Left renal pelvis (tissue), 4 donors: ENCODE measurements around the gene NDC1. TPM values are rescaled to one million over a fixed set of nuclear protein-coding genes. Genes with fewer than 3 reads are reported as not detected.

Experiments
- polyA plus RNA-seq, 4 donors: library from polyadenylated mRNA; unstranded; fragments of 120-200 nt; gene quantifications; one replicate each; pipeline ENCODE4 v1.2.1, GENCODE V29; 2013; ENCODE audit not compliant: insufficient read length in 4 of 4

Gene NDC1
- polyA plus RNA-seq, 4 donors, result 24.3 to 35.0 (median 29.7) TPM

Other genes starting within 250 kb of the NDC1 start
- 1 to 10 TPM in 3 of 4 donors, under 1 TPM in 1; 0.29 to 3.1 (median 2.3) TPM for gene GLIS1, start 99.1 kb downstream of the NDC1 start, polyA plus RNA-seq
- gene YIPF1, start 51.5 kb upstream of the NDC1 start, polyA plus RNA-seq, result 10 to 100 TPM; 18.1 to 37.3 (median 35.2) TPM
- gene DIO1, start 55.9 kb upstream of the NDC1 start, polyA plus RNA-seq, result 1 to 10 TPM in 3 of 4 donors, under 1 TPM in 1; 0.50 to 9.7 (median 4.6) TPM
- 10 to 100 TPM; 40.4 to 59.8 (median 50.3) TPM for gene IFT25, start 107.4 kb upstream of the NDC1 start, polyA plus RNA-seq
- 10 to 100 TPM; 34.9 to 45.8 (median 43.5) TPM for gene LRRC42, start 108.1 kb upstream of the NDC1 start, polyA plus RNA-seq
- gene LDLRAD1, start 179.9 kb upstream of the NDC1 start, polyA plus RNA-seq, result under 1 TPM in 2 of 4 donors, not detected in 2; 0.09 to 0.10 TPM
- 100 to 1,000 TPM; 290 to 379 (median 340) TPM for gene TMEM59, start 214.9 kb upstream of the NDC1 start, polyA plus RNA-seq
- gene TCEANC2, start 215.3 kb upstream of the NDC1 start, polyA plus RNA-seq, result 10 to 100 TPM in 1 of 4 donors, 1 to 10 TPM in 3; 8.6 to 10.3 (median 9.1) TPM